ENCODE measurements around the gene SLC38A2.

Gene SLC38A2

GRCh38 chr12:46362895-46363581, 9.5 kb downstream of the SLC38A2 start:
- H3K4me3 ChIP-seq (ENCODE audit: low read depth, low read length), result no peak overlapping the region
- DNase-seq (ENCODE audit: low read depth), result no peak
- TF ChIP-seq, protein P1, sequence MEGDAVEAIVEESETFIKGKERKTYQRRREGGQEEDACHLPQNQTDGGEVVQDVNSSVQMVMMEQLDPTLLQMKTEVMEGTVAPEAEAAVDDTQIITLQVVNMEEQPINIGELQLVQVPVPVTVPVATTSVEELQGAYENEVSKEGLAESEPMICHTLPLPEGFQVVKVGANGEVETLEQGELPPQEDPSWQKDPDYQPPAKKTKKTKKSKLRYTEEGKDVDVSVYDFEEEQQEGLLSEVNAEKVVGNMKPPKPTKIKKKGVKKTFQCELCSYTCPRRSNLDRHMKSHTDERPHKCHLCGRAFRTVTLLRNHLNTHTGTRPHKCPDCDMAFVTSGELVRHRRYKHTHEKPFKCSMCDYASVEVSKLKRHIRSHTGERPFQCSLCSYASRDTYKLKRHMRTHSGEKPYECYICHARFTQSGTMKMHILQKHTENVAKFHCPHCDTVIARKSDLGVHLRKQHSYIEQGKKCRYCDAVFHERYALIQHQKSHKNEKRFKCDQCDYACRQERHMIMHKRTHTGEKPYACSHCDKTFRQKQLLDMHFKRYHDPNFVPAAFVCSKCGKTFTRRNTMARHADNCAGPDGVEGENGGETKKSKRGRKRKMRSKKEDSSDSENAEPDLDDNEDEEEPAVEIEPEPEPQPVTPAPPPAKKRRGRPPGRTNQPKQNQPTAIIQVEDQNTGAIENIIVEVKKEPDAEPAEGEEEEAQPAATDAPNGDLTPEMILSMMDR (IDR thresholded peaks at IDR 0.05; ENCODE audit: low read depth, low read length, missing control alignments), result no peak

GRCh38 chr12:46361667-46362034, 10.9 kb downstream of the SLC38A2 start:
- H3K4me3 ChIP-seq (ENCODE audit: low read depth, low read length), result no peak overlapping the region
- TF ChIP-seq, protein P1 (IDR thresholded peaks at IDR 0.05; ENCODE audit: low read depth, low read length, missing control alignments), result no peak
- DNase-seq (ENCODE audit: low read depth), result no peak

- H3K4me3 ChIP-seq (ENCODE audit: low read depth, low read length), result no peak overlapping the region
- TF ChIP-seq, protein P1 (IDR thresholded peaks at IDR 0.05; ENCODE audit: low read depth, low read length, missing control alignments), result no peak
- no peak for DNase-seq (ENCODE audit: low read depth)
Observed at GRCh38 chr12:46360908-46361666, 11.5 kb downstream of the SLC38A2 start.

GRCh38 chr12:46360370-46360769, 12.2 kb downstream of the SLC38A2 start:
- H3K4me3 ChIP-seq (ENCODE audit: low read depth, low read length), result no peak overlapping the region
- DNase-seq (ENCODE audit: low read depth), result no peak
- TF ChIP-seq, protein P1 (IDR thresholded peaks at IDR 0.05; ENCODE audit: low read depth, low read length, missing control alignments), result no peak

- no peak for DNase-seq (ENCODE audit: low read depth)
- TF ChIP-seq, protein P1 (IDR thresholded peaks at IDR 0.05; ENCODE audit: low read depth, low read length, missing control alignments), result no peak
Observed at GRCh38 chr12:46359667-46360280, 12.8 kb downstream of the SLC38A2 start.

DNA sequence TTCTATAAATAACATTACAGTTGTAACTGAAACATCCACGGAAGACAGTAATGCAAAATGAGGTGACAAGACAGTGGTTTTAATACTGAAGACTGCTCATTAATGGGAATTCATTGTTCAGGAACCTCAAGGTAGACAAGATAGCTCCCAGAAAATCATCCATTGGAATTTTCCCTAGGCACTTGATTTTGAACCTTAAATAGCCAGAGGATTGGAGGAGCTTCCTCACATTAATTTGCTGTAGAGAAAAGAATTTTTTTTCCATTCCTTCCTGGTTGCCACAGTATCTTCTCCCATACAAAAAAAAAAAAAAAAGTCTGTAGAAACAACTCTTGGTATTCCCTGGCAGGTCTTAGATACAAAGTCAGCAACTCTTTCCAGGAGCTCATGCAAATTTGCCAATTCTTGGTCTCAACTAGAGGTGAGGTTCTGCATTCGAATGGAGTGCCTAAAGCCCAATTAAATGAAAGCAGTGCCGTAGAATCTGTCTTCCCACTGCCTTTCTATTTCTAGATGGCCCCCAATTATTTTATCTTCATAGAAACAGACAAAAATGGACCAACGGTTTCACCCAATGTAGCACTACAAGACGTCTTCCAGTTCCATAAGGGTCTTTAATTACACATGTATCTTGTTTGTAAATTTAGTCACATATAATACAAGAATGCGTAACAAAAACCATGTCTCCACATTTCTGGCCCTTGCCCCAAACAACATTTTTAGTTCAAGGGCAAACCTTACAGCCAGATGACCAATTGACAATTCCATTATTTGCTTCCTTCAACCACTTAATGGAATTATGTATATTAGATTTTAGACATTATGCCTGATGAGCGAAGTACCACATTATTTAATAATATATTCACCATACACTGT, 13.5 kb downstream of the SLC38A2 start:
- TF ChIP-seq, protein P1 (IDR thresholded peaks at IDR 0.05; ENCODE audit: low read depth, low read length, missing control alignments), result no peak
- no peak overlapping the region for H3K4me3 ChIP-seq (ENCODE audit: low read depth, low read length)
- no peak for DNase-seq (ENCODE audit: low read depth)

More at GRCh38 chr12:46359667-46360280, 12.8 kb downstream of the SLC38A2 start:
- no peak overlapping the region for H3K4me3 ChIP-seq (ENCODE audit: low read depth, low read length)

Data from GM12864 (cell line).